Prostate gland (tissue), 2 donors: Measurements from ENCODE around the gene PKMYT1.
"Not testable (repeated sequence)": the region's sequence is repeated elsewhere in the genome, so short reads cannot be mapped to it uniquely, and the experiment has no call there.

Source experiments
- POLR2A ChIP-seq: fragments of 450-650 bp; IDR thresholded peaks from one replicate; pipeline ENCODE4 v1.6.1; 2016; ENCODE audit warnings: antibody characterized with exemption, mild to moderate bottlenecking
- POLR2AphosphoS5 ChIP-seq: sonication (generic); formaldehyde crosslinking; IDR thresholded peaks from one replicate; pipeline ENCODE4 v1.6.1; 2017; ENCODE audit warnings: antibody characterized with exemption
- TF ChIP-seq, protein P1 (sequence below), 4 experiments: fragments of 200-600 bp in 2 of 4; fragments of 450-650 bp in 2 of 4; sonication (generic) in 2 of 4; IDR thresholded peaks; 1 replicate in 3 of 4; 2 replicates in 1 of 4; pipeline ENCODE4 v1.5.1; 2016 to 2019; ENCODE audit warnings: antibody characterized with exemption in 4 of 4, mild to moderate bottlenecking in 2 of 4, moderate library complexity in 2 of 4

DNA sequence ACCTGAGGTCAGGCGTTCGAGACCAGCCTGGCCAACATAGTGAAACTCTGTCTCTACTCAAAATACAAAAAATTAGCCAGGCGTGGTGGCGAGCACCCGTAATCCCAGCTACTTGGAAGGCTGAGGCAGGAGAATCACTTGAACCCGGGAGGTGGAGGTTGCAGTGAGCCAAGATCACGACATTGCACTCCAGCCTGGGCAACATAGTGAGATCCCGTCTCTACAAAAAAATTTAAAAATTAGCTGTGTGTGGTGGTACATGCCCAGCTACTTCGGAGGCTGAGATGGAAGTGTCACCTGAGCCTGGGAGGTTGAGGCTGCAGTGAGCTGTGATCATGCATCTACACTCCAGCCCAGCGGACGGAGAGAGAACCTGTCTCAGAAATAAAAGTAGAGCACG lies 36.5 kb downstream of the PKMYT1 start:
- TF ChIP-seq POLR2AphosphoS5, POLR2A: not testable (repeated sequence)
- TF ChIP-seq, protein P1, sequence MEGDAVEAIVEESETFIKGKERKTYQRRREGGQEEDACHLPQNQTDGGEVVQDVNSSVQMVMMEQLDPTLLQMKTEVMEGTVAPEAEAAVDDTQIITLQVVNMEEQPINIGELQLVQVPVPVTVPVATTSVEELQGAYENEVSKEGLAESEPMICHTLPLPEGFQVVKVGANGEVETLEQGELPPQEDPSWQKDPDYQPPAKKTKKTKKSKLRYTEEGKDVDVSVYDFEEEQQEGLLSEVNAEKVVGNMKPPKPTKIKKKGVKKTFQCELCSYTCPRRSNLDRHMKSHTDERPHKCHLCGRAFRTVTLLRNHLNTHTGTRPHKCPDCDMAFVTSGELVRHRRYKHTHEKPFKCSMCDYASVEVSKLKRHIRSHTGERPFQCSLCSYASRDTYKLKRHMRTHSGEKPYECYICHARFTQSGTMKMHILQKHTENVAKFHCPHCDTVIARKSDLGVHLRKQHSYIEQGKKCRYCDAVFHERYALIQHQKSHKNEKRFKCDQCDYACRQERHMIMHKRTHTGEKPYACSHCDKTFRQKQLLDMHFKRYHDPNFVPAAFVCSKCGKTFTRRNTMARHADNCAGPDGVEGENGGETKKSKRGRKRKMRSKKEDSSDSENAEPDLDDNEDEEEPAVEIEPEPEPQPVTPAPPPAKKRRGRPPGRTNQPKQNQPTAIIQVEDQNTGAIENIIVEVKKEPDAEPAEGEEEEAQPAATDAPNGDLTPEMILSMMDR (IDR thresholded peaks at IDR 0.05) = not testable (repeated sequence)
